Measurements from ENCODE around the gene RRM2.
A peak's percentile ranks its signal among the peaks of the same experiment; 100 is the strongest.
"Not testable (repeated sequence)": the region's sequence is repeated elsewhere in the genome, so short reads cannot be mapped to it uniquely, and the experiment has no call there.

RRM2 gene

GRCh38 chr2:10083692-10084211 is 38.8 kb upstream of the RRM2 start:
- Mint-ChIP-seq H3K9me3 (no peaks in the 10 kb centered on the region), H3K4me3 (no peak overlapping the region), H3K4me1 (ENCODE audit: low read depth in 2 of 2) (peaks cover 6 to 12% of the 10 kb centered on the region in 2 donors), H3K27me3 (peaks cover 73 to 88% of the 10 kb centered on the region in 2 donors), H3K27ac (no peak overlapping the region), H3K36me3 (ENCODE audit: insufficient read depth) (peaks cover 6% of the 10 kb centered on the region)
- DNase-seq (no peak), ATAC-seq (replicated peaks) (no peak)

GRCh38 chr2:10084223-10084865 is 38.2 kb upstream of the RRM2 start:
- H3K27me3 Mint-ChIP-seq = peaks cover 70 to 86% of the 10 kb centered on the region in 2 donors
- H3K4me3 Mint-ChIP-seq = no peak overlapping the region
- DNase-seq (no peak), ATAC-seq (replicated peaks) (no peak)
- no peaks in the 10 kb centered on the region for H3K9me3 Mint-ChIP-seq
- H3K27ac Mint-ChIP-seq = no peak overlapping the region
- H3K4me1 Mint-ChIP-seq (ENCODE audit: low read depth in 2 of 2) = peaks cover 3 to 8% of the 10 kb centered on the region in 2 donors
- no peaks in the 10 kb centered on the region for H3K36me3 Mint-ChIP-seq (ENCODE audit: insufficient read depth)

GRCh38 chr2:10085043-10085667 is 37.4 kb upstream of the RRM2 start:
- Mint-ChIP-seq H3K36me3 (ENCODE audit: insufficient read depth) (no peaks in the 10 kb centered on the region), H3K27me3 (peaks cover 77 to 92% of the 10 kb centered on the region in 2 donors), H3K4me1 (ENCODE audit: low read depth in 2 of 2) (peaks cover 3 to 7% of the 10 kb centered on the region in 2 donors), H3K9me3 (no peaks in the 10 kb centered on the region), H3K27ac (no peak overlapping the region), H3K4me3 (no peak overlapping the region)
- ATAC-seq (replicated peaks) (no peak), DNase-seq (no peak)

- Mint-ChIP-seq H3K9me3 (no peaks in the 10 kb centered on the region), H3K36me3 (ENCODE audit: insufficient read depth) (no peaks in the 10 kb centered on the region), H3K27ac (no peak overlapping the region), H3K4me1 (ENCODE audit: low read depth in 2 of 2) (peaks cover 3 to 7% of the 10 kb centered on the region in 2 donors), H3K4me3 (no peak overlapping the region), H3K27me3 (peaks cover 80 to 97% of the 10 kb centered on the region in 2 donors)
- DNase-seq (no peak), ATAC-seq (replicated peaks) (no peak)
These were observed 36.9 kb upstream of the RRM2 start for GRCh38 chr2:10085668-10086059.

- DNase-seq = no peak
- Mint-ChIP-seq H3K4me3 (no peak overlapping the region), H3K4me1 (ENCODE audit: low read depth in 2 of 2) (peaks cover 4 to 5% of the 10 kb centered on the region in 2 donors), H3K9me3 (peaks cover 0 to 2% of the 10 kb centered on the region in 2 donors), H3K27ac (peak overlapping the region in 1 of 2 donors; percentile 64), H3K36me3 (ENCODE audit: insufficient read depth) (no peaks in the 10 kb centered on the region), H3K27me3 (peaks cover 77 to 94% of the 10 kb centered on the region in 2 donors)
- no peak for ATAC-seq (replicated peaks)
These were observed 35.6 kb upstream of the RRM2 start for GRCh38 chr2:10086950-10087349.

GRCh38 chr2:10087360-10087759 is 35.2 kb upstream of the RRM2 start:
- Mint-ChIP-seq H3K4me1 (ENCODE audit: low read depth in 2 of 2) (peaks cover 3 to 4% of the 10 kb centered on the region in 2 donors), H3K36me3 (ENCODE audit: insufficient read depth) (no peaks in the 10 kb centered on the region), H3K27ac (peak overlapping the region in 1 of 2 donors; percentile 64), H3K27me3 (peaks cover 77 to 94% of the 10 kb centered on the region in 2 donors), H3K4me3 (no peak overlapping the region), H3K9me3 (peaks cover 0 to 2% of the 10 kb centered on the region in 2 donors)
- ATAC-seq (replicated peaks) (no peak), DNase-seq (no peak)

GRCh38 chr2:10089565-10090190 is 32.9 kb upstream of the RRM2 start:
- Mint-ChIP-seq H3K4me1 (ENCODE audit: low read depth in 2 of 2) (peaks cover 3 to 4% of the 10 kb centered on the region in 2 donors), H3K27ac (no peak overlapping the region), H3K4me3 (no peak overlapping the region), H3K9me3 (peaks cover 0 to 2% of the 10 kb centered on the region in 2 donors), H3K27me3 (peaks cover 77 to 94% of the 10 kb centered on the region in 2 donors), H3K36me3 (ENCODE audit: insufficient read depth) (no peaks in the 10 kb centered on the region)
- ATAC-seq (replicated peaks) (no peak), DNase-seq (no peak)

- Mint-ChIP-seq H3K27me3 (peaks cover 69 to 94% of the 10 kb centered on the region in 2 donors), H3K36me3 (ENCODE audit: insufficient read depth) (no peaks in the 10 kb centered on the region), H3K27ac (no peak overlapping the region), H3K9me3 (peaks cover 0 to 2% of the 10 kb centered on the region in 2 donors), H3K4me3 (peak overlapping the region; percentile 72 to 75), H3K4me1 (ENCODE audit: low read depth in 2 of 2) (peaks cover 3 to 4% of the 10 kb centered on the region in 2 donors)
- ATAC-seq (replicated peaks) = peak; percentile 35
- DNase-seq = no peak
These were observed 31.2 kb upstream of the RRM2 start for GRCh38 chr2:10091182-10091888.

GRCh38 chr2:10091889-10092244 is 30.7 kb upstream of the RRM2 start:
- H3K27ac Mint-ChIP-seq; H3K36me3 Mint-ChIP-seq (ENCODE audit: insufficient read depth); H3K4me1 Mint-ChIP-seq (ENCODE audit: low read depth in 2 of 2); H3K4me3 Mint-ChIP-seq; ATAC-seq (replicated peaks); DNase-seq; H3K9me3 Mint-ChIP-seq: not testable (repeated sequence)
- peaks cover 64 to 94% of the 10 kb centered on the region in 2 donors for H3K27me3 Mint-ChIP-seq

- DNase-seq (no peak), ATAC-seq (replicated peaks) (no peak)
- Mint-ChIP-seq H3K4me3 (no peak overlapping the region), H3K27me3 (peaks cover 65 to 89% of the 10 kb centered on the region in 2 donors), H3K4me1 (ENCODE audit: low read depth in 2 of 2) (peaks cover 3 to 4% of the 10 kb centered on the region in 2 donors), H3K9me3 (peaks cover 0 to 2% of the 10 kb centered on the region in 2 donors), H3K27ac (no peak overlapping the region), H3K36me3 (ENCODE audit: insufficient read depth) (no peaks in the 10 kb centered on the region)
These were observed 28.2 kb upstream of the RRM2 start for GRCh38 chr2:10094271-10094814.

- H3K27me3 Mint-ChIP-seq = peaks cover 57 to 86% of the 10 kb centered on the region in 2 donors
- no peak for DNase-seq
- no peak overlapping the region for H3K27ac Mint-ChIP-seq
- H3K4me1 Mint-ChIP-seq (ENCODE audit: low read depth in 2 of 2) = peaks cover 3 to 4% of the 10 kb centered on the region in 2 donors
- H3K9me3 Mint-ChIP-seq = peaks cover 0 to 2% of the 10 kb centered on the region in 2 donors
- H3K36me3 Mint-ChIP-seq (ENCODE audit: insufficient read depth) = no peaks in the 10 kb centered on the region
- no peak for ATAC-seq (replicated peaks)
- no peak overlapping the region for H3K4me3 Mint-ChIP-seq
These were observed 27.4 kb upstream of the RRM2 start for GRCh38 chr2:10095175-10095574.

- H3K27ac Mint-ChIP-seq = no peak overlapping the region
- H3K4me1 Mint-ChIP-seq (ENCODE audit: low read depth in 2 of 2) = no peaks in the 10 kb centered on the region
- peaks cover 48 to 82% of the 10 kb centered on the region in 2 donors for H3K27me3 Mint-ChIP-seq
- no peaks in the 10 kb centered on the region for H3K9me3 Mint-ChIP-seq
- no peaks in the 10 kb centered on the region for H3K36me3 Mint-ChIP-seq (ENCODE audit: insufficient read depth)
- no peak overlapping the region for H3K4me3 Mint-ChIP-seq
- ATAC-seq (replicated peaks) (no peak), DNase-seq (no peak)
These were observed 25.9 kb upstream of the RRM2 start for GRCh38 chr2:10096641-10097040.

All from effector memory CD8-positive, alpha-beta T cell (primary cell).